GM18868 (cell line): ENCODE measurements around the gene KRTAP5-5.
"Not testable (repeated sequence)": the region's sequence is repeated elsewhere in the genome, so short reads cannot be mapped to it uniquely, and the experiment has no call there.

Experiments
- ATAC-seq: cut with Tn5 transposase; IDR thresholded peaks from one replicate; pipeline ENCODE4 v1.9.1; 2021; ENCODE audit warnings: mild to moderate bottlenecking, moderate library complexity; ENCODE audit not compliant: unreplicated experiment

Gene KRTAP5-5

DNA sequence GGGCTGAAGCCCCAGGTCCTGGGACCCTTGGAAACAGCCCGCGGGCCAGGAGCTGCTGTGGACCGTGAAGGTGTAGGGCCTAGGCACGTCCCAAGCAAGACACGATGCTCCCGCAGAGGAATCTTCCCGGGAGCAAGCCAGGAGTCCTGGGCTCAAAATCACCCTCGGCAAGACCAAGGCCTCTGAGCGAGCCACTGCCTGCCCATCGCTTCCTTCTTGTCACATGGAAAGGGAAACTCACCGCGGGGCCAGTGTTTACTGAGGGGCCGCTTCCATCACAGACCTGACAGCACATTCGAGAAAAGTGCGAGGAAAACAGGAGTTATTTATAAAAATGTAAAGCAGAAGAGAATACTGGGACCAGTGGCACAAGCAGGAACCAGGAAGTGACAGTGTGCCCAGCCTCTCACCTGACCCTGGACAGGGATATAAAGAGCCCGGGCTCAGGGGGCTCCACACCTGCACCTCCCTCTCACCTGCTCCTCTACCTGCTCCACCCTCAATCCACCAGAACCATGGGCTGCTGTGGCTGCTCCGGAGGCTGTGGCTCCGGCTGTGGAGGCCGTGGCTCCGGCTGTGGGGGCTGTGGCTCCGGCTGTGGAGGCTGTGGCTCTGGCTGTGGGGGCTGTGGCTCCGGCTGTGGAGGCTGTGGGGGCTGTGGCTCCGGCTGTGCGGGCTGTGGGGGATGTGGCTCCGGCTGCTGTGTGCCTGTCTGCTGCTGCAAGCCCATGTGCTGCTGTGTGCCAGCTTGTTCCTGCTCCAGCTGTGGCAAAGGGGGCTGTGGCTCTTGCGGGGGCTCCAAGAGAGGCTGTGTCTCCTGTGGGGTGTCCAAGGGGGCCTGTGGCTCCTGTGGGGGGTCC lies at the start of gene KRTAP5-5:
Gene KRTAP5-5 (plus strand): TSS at position 450 of the 860 bp plus-strand sequence. CDS start 66 bp downstream, at position 516.
- ATAC-seq = no peak

- ATAC-seq = no peak
Observed at GRCh38 chr11:1581976-1582375, 47.6 kb upstream of the KRTAP5-5 start.

DNA sequence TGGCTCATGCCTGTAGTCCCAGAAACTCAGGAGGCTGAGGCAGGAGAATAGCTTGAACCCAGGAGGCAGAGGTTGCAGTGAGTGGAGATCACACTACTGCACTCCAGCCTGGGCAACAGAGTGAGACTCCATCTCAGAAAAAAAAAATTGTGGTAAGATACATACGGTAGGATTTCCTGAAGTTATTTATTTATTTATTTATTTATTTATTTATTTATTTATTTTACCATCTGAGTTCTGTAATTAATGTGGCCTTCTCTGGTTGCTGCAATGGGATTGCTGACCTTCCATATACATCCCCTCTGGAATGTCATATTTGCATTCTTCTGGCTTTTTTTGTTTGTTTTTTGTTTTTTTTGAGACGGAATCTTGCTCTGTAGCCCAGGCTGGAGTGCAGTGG lies 46.7 kb upstream of the KRTAP5-5 start:
- ATAC-seq = not testable (repeated sequence)

DNA sequence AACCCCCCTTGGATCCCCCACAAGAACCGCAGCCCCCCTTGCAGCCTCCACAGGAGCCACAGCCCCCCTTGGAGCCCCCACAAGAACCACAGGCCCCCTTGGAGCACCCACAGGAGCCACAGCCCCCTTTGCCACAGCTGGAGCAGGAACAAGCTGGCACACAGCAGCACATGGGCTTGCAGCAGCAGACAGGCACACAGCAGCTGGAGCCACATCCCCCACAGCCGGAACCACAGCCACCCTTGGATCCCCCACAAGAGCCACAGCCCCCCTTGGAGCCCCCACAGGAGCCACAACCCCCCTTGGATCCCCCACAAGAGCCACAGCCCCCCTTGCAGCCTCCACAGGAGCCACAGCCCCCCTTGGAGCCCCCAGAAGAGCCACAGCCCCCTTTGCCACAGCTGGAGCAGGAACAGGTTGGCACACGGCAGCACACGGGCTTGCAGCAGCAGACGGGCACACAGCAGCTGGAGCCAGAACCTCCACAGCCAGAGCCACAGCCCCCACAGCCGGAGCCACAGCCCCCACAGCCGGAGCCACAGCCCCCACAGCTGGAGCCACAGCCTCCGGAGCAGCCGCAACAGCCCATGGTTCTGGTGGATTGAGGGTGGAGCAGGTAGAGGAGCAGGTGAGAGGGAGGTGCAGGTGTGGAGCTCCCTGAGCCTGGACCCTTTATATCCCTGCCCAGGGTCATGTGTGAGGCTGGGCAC lies 44.8 kb upstream of the KRTAP5-5 start, which contains the start of gene KRTAP5-1:
Gene KRTAP5-1 (minus strand): TSS at position 623 of the 710 bp plus-strand sequence. CDS start 34 bp downstream, at position 589.
- not testable (repeated sequence) for ATAC-seq

DNA sequence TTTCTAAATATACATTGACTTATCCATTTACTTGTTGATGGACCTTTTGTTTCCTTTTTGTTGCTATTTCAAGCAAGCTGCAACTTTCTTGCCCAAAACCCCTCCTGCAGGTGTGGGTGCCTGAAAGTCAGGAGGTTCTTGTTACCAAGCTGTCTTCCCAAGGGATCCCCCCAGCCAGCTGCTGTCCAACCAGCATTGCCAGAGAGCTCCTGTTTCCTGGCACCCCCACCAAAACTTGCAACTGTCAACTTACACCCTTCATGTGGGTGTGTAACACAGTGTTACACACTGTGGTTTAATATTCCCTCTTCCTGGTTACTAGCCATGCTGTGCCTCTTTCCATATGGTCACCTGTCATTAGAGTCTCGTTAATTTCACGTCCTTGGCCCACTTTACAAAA lies 42.9 kb upstream of the KRTAP5-5 start:
- no peak for ATAC-seq

DNA sequence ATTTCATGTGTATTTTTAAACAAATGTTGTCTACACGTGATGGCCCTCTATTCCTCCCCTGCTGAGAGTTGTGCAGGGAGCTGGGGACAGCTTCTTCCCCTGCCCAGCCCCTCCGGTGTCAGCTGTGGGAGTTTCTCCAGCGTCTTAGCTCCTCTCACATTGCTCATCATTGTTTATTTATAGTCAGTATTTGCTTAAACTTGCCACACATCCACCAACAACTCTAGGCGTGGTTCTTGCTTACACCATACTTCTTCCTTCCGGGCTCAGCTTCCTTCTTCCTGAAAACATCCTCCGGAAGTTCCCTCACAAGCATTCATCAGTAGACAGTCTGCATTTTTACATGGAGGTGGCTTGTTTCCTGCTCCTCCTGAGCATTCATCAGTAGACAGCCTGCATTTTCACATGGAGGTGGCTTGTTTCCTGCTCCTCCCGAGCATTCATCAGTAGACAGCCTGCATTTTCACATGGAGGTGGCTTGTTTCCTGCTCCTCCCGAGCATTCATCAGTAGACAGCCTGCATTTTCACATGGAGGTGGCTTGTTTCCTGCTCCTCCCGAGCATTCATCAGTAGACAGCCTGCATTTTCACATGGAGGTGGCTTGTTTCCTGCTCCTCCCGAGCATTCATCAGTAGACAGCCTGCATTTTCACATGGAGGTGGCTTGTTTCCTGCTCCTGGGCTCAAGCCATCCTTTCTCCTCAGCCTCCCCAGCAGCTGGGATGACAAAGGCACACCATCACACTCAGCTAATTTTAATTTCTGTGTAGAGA lies 40.2 kb upstream of the KRTAP5-5 start:
- not testable (repeated sequence) for ATAC-seq

GRCh38 chr11:1589996-1590395 lies 39.6 kb upstream of the KRTAP5-5 start:
- no peak for ATAC-seq

DNA sequence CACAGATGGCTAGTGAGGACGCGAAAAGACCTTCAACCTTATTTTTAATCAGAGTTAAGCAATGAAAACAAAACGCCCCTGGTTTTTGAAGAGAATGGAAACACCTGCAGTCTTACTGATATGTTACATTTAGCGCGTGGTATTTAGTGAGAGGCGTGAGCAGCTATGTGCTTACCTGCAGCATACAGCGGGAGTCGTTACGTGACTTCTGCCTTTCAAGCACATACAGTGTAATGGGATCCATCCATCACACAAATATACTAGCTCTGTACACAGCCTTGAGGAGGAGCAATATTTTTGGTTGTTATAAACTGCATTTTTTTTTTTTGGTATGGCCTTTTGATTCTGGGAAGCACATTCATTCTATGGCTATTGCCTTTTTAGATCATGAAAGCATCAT lies 36.9 kb upstream of the KRTAP5-5 start:
- ATAC-seq = no peak

GRCh38 chr11:1595994-1596575 lies 33.5 kb upstream of the KRTAP5-5 start:
- ATAC-seq = not testable (repeated sequence)

GRCh38 chr11:1596576-1597121 lies 32.9 kb upstream of the KRTAP5-5 start:
- ATAC-seq = not testable (repeated sequence)

DNA sequence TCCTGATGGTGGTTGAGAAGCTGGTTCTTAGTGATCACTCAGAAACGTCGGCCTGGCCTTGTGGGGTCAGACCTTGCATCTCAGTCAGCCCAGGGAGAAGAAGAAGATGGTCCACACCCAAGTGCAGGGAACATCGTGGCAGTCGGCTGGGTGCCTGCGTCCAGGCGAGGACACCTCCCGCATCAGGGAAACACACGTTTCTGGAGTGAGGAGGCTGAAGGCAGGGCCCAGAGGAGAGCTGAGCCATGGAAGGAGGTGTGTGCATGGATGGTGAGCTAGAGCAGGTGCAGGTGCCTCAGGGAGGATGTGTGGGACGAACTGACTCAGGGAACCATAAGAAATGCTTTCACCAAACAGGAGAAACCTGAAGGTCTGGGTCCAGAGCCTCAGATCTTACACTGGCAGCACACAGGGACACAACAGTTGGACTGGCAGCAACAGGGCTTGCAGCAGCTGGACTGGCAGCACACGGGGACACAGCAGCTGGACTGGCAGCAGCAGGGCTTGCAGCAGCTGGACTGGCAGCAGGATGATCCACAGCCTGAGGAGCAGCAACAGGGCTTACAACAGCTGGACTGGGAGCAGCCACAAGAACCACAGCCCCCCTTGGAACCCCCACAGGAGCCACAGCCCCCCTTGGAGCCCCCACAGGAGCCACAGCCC lies 32.1 kb upstream of the KRTAP5-5 start:
- ATAC-seq = no peak

DNA sequence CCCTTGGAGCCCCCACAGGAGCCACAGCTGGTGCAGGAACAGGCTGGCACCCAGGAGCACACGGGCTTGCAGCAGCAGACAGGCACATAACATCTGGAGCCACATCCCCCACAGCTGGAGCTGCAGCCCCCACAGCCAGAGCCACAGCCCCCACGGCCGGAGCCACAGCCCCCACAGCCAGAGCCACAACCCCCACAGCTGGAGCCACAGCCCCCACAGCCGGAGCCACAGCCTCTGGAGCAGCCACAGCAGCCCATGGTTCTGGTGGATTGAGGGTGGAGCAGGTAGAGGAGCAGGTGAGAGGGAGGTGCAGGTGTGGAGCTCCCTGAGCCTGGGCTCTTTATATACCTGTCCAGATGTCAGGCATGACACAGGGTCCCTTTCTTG lies 31.6 kb upstream of the KRTAP5-5 start, which contains the start of gene KRTAP5-2:
Gene KRTAP5-2 (minus strand): TSS at position 301 of the 387 bp plus-strand sequence. CDS start 44 bp downstream, at position 257.
- no peak for ATAC-seq

- ATAC-seq = not testable (repeated sequence)
Observed at GRCh38 chr11:1598406-1598805, 31.2 kb upstream of the KRTAP5-5 start.

- no peak for ATAC-seq
Observed at GRCh38 chr11:1598816-1599215, 30.8 kb upstream of the KRTAP5-5 start.

GRCh38 chr11:1600626-1601025 lies 28.9 kb upstream of the KRTAP5-5 start:
- no peak for ATAC-seq

DNA sequence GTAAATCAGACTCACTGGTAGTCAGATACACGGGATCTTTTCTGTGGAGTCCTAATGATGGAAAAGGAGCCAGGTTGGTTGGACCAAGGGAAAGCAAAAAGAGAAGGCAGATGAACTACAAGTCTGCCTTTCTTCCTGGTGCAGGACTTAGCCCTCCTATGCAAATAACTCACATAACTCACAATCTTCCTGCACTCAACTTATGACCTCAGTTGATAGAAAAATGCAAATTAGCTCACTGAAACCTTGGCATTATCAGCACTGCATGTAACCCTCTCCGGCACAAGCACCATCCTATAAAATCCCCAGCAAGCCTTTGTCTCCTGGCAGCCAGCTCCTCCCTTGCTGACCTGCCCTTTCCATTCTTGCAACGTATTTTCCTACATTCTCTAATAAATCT lies 27.9 kb upstream of the KRTAP5-5 start:
- not testable (repeated sequence) for ATAC-seq

GRCh38 chr11:1603629-1604028 lies 25.9 kb upstream of the KRTAP5-5 start:
- ATAC-seq = no peak

DNA sequence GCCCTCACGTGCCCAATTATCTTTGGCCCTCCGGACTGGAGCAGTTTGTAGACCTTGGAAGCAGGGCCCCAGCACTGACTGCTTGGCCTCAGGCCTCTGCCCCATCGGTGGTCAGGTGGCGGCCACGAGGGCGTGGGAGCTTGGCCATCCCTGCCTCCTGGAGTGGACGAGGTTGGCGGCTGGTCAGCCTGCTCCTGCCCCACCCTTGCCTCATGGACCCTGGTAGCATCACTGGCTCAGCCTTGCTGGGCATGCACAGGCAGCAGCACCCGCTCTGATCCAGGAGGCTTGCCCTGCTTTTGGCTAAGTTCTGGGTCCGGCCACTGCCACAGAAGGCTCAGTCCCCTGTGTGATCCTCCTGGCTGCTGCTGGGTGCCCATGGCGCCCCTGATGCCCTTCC lies 25.4 kb upstream of the KRTAP5-5 start:
- no peak for ATAC-seq

GRCh38 chr11:1604711-1605110 lies 24.9 kb upstream of the KRTAP5-5 start:
- no peak for ATAC-seq

GRCh38 chr11:1605923-1606322 lies 23.7 kb upstream of the KRTAP5-5 start:
- peak; percentile 83 for ATAC-seq
